Motor neuron (in vitro differentiated cells): ENCODE data around the gene ZNF385A. TPM values are rescaled to one million over a fixed set of nuclear protein-coding genes. Genes with fewer than 3 reads are reported as not detected.
"Not testable (repeated sequence)": the region's sequence is repeated elsewhere in the genome, so short reads cannot be mapped to it uniquely, and the experiment has no call there.

Experiments used
- ATAC-seq, 8 experiments: fragments of 200-7000 bp; cut with Tn5 transposase; replicated peaks in 6 of 8; 2 replicates each; pipeline ENCODE4 v1.8.0; 2021; ENCODE audit warnings: mild to moderate bottlenecking in 8 of 8, moderate library complexity in 8 of 8
- H3K27ac ChIP-seq, 2 donors: fragments of 250-450 bp; sonication (Bioruptor Pico); 2 replicates each; pipeline ENCODE4 v1.9.0; 2021; ENCODE audit warnings: antibody characterized with exemption in 2 of 2, mild to moderate bottlenecking in 2 of 2, moderate library complexity in 1 of 2
- H3K4me1 ChIP-seq, 2 donors: fragments of 250-450 bp; sonication (Bioruptor Pico); replicated peaks in 1 of 2; 2 replicates each; pipeline ENCODE4 v1.6.1; 2021; ENCODE audit warnings: antibody characterized with exemption in 2 of 2, mild to moderate bottlenecking in 2 of 2, moderate library complexity in 1 of 2
- H3K4me3 ChIP-seq, 5 donors: fragments of 250-450 bp; sonication (Bioruptor Pico); 2 replicates each; pipeline ENCODE4 v1.9.0; 2021; ENCODE audit warnings: antibody characterized with exemption in 5 of 5, mild to moderate bottlenecking in 5 of 5, moderate library complexity in 4 of 5
- WGBS, 10 experiments: fragments of 450-650 bp; shearing (Covaris generic); methylation state at CpG; one replicate each; pipeline ENCODE4 v1.0.0; 2022; 5-methylcytosine and 5-hydroxymethylcytosine counted together
- in situ Hi-C, 9 experiments: fragments of 400-800 bp; cut with MboI; loops; one replicate each; pipeline ENCODE4 v1.15.0; 2021; ENCODE audit warnings: low sequenced_read_pairs in 9 of 9, low pct_unique_long_range_greater_than_20kb in 2 of 9; ENCODE audit not compliant: unreplicated experiment in 9 of 9
- total RNA-seq, 8 experiments: library from RNA; unstranded; fragments of 300-600 nt; gene quantifications; 2 replicates each; pipeline versions ENCODE4 v1.2.3 to v1.2.4, GENCODE V29; 2022

The ZNF385A gene
- total RNA-seq, 8 experiments from 2014 or later = 1.3 to 8.6 (median 3.7) TPM

DNA sequence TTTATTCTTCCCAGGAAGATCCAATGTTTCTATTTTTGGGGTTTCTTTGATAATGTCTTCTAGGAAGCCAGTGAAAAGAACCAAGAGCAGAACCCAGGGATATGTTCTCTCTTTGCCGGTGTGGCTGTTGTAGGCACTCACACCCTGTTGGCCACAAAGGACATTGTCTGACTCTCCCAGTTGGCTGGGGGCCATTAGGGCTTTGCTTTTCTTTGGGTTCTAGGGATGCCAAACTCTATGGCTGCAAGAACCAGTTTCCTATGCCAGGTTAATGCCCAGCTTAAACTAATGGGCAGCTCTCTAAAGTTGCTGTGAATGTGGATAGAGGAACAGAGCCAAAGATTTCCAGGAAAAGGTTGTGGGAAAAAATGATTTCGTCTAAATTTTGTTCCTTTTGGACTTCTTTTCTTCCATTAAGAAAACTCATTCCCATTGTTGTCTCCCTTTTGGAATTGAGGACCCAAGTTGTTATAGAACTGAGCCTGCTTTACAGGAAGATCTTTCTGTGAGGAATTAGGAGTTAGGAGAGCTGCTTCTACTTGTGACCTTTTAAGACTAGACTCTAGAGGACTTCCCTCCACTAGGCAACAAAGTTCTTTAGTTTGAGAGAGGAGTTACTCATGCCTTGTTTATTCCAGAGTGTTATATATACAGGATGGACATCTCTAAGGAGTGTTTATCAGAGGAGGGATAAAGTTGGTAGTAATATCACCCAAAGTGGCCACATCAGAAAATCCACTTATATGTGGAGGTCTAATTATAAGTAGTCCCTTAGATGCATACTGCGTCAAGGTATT, 46.5 kb downstream of the ZNF385A start:
- Histone ChIP-seq H3K4me1 (peaks cover 54 to 70% of the 10 kb centered on the region in 2 donors), H3K4me3 (no peak overlapping the region), H3K27ac (peak overlapping the region in 1 of 2 donors; percentile 1)
- WGBS, 10 experiments = 20 to 100% (median 60%) methylated on average over 1 to 3 of the region's 3 CpGs; no CpG with 5 or more reads in 2 of the 10 experiments
- peak in 2 of 8 experiments; percentile 58 to 62 for ATAC-seq
- in situ Hi-C loops = no loop called here

DNA sequence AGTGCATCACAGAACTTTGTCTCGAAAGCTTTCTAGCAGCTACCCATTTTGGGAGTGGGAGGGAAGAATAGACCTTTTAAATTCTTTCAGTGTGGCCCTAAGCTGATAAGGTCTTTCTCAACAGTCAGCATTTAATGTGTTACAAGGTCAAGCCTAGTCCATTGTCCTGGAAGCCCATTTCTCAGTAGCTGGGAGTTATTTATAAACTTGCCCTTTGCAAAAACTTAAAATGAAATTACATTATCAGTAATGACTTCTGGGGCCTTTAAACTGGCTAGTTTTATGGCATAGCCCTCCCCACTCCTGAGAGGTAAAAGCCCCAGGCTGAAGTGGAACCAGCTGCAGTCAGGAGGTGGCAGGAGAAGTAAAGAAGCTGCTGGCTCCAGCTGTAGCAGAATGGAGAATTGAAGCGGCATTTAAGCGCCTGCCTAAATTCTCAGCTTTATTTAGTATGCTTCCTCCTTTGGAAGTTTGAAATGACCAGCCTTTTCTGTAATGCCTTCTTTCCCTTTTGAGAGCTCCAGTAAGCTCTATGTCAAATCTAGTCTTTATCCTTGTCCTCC, 47.2 kb downstream of the ZNF385A start:
- H3K27ac ChIP-seq = peak overlapping the region in 1 of 2 donors; percentile 1
- no peak overlapping the region for H3K4me3 ChIP-seq
- WGBS, 10 experiments = 17 to 87% (median 44%) methylated on average over 1 to 3 of the region's 3 CpGs; no CpG with 5 or more reads in 2 of the 10 experiments
- ATAC-seq = peak in 6 of 8 experiments; percentile 46 to 69 (median 52)
- H3K4me1 ChIP-seq = peaks cover 52 to 70% of the 10 kb centered on the region in 2 donors
- in situ Hi-C loops = no loop called here

DNA sequence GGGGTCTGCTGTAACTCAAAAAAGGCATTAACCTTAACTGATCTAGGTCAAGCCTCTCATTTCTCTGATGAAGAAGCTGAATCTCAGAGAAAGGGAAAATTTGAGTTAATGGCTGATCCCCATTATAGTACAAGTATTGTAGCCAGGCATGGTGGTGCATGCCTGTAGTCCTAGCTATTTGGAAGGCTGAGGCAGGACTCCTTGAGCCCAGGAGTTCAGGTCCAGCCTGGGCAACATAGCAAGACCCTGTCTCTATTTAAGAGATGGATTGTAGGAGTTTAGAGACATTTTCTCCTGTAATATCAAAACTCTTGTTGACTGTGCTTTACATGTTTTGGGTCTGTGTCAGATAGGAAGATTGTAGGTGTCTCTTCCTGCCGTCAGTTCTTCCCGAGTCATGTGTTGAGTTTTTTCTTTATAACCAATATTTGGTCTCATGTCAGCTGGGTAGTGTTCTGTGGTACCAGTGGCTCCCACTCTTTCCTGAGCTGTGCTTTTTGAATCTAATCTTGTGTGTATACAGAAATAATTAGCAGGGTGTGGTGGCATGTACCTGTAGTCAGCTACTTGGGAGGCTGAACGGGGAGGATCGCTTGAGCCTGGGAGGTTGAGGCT, 51.0 kb downstream of the ZNF385A start:
- no peak overlapping the region for H3K27ac ChIP-seq
- no peak overlapping the region for H3K4me3 ChIP-seq
- in situ Hi-C loops = no loop called here
- peaks cover 31 to 67% of the 10 kb centered on the region in 2 donors for H3K4me1 ChIP-seq
- 100% methylated on average over 1 to 2 of the region's 4 CpGs; no CpG with 5 or more reads in 4 of the 10 experiments for WGBS, 10 experiments
- no peak for ATAC-seq

DNA sequence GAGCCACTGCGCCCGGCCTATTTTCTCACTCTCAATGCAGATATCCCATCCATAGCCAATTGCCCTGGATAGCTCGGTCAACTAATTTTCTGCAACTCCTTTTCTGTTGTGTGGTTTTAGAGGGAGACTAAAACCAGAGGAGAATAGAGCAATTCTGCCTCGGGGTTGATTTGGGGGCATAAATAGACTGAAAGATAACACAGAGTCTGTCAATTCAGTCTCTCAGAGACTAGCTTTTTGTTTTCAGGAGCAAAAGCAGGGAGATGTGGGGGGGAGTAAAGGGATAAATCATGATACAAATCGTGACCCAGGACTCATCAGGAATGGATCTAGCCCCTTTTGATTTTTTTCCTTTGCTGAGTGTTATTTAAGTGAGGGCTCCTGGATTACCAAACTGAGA, 53.1 kb downstream of the ZNF385A start:
- WGBS, 10 experiments = 80 to 100% (median 96%) methylated on average over 1 to 4 of the region's 5 CpGs; no CpG with 5 or more reads in 2 of the 10 experiments
- peaks cover 18 to 50% of the 10 kb centered on the region in 2 donors for H3K4me1 ChIP-seq
- H3K4me3 ChIP-seq = no peak overlapping the region
- in situ Hi-C loops = no loop called here
- peak overlapping the region in 1 of 2 donors; percentile 35 for H3K27ac ChIP-seq
- no peak for ATAC-seq

DNA sequence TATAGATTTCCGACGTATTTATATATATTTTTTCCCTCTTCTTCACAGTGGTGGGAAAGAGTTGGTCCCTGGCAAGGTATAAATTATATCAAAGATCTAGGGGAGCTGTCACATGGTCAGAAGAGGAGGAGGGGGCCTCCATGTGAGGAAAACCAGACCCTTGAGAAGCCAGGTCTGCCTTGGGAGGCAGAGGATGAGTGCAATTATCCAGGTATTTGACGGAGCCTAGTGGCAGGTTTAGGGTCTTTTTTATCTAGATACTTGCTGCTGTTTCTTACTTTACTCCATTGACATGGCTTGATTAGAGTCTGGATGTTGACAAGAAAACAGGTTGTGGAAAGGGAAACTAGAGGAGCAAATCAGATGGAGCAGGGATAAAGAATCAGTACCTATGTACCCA, 54.1 kb downstream of the ZNF385A start:
- Histone ChIP-seq H3K4me1 (peaks cover 22 to 56% of the 10 kb centered on the region in 2 donors), H3K4me3 (no peak overlapping the region), H3K27ac (peak overlapping the region; percentile 35 to 48)
- in situ Hi-C loops = no loop called here
- peak in 4 of 8 experiments; percentile 23 to 27 (median 25) for ATAC-seq
- 14 to 100% (median 65%) methylated on average over 1 to 3 of the region's 3 CpGs; no CpG with 5 or more reads in 3 of the 10 experiments for WGBS, 10 experiments

DNA sequence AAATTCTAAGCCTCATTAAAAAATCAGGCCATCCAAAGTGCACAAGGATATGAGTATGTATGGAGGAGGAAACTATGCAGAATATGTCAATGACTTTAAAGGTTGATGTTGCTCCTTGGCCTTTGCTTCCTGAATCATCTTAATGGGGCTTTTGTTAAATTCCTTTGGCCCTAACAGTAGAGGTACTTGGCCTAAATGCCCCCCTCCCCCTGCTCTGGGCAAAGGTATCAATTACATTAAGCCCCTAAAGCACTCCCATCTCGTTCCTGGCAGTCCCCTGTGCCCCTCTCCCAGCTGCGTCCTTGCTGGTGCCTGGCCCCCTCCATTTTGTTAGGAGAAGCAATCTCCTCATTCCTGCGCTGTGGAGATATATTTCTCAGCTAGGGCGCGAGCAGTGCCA, 54.8 kb downstream of the ZNF385A start:
- in situ Hi-C loops = no loop called here
- WGBS, 10 experiments = 24 to 80% (median 60%) methylated on average over 1 to 2 of the region's 5 CpGs; no CpG with 5 or more reads in 5 of the 10 experiments
- peak in 4 of 8 experiments; percentile 6 to 48 (median 8) for ATAC-seq

DNA sequence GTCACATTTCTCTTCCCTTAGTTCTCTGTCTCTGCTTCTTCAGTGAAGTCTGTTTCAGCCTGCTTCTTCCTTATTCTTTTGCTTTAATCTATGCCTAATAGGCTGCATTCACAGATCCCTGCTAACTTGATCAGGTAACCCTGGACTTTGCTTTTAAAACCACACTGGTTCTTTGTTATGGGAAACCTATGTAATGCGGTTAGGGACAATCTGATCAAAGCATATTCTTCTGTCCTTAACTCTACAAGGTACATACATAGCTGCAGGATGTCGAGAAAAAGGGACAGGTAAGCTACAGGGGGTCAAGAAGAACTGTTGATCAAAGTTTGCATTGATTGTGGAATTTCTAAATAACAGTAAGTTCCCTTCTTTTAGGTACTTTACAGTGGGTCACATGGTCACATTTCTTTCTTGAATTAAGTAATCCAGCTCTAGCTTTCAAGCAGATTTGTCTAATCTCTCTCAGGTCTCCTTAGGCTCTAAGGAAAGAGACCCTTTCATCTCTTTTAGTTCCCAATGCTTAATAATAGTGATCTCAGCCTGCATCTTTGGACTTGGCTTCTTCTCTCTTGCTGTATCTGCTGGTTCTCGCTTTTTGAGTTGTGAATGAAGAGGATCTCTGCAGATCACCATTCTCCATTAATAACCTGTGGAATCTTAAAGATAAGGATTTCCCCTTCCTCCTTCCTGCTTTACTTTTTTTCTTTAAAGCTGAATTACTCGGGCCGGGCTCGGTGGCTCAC, 55.8 kb downstream of the ZNF385A start:
- WGBS, 10 experiments = 50 to 82% (median 73%) methylated on average over 1 to 6 of the region's 6 CpGs
- Histone ChIP-seq H3K27ac (no peak overlapping the region), H3K4me3 (no peak overlapping the region), H3K4me1 (peaks cover 25 to 56% of the 10 kb centered on the region in 2 donors)
- in situ Hi-C loops = no loop called here
- ATAC-seq = no peak

More for the DNA sequence above, 54.8 kb downstream of the ZNF385A start:
- H3K4me3 ChIP-seq = no peak overlapping the region
- H3K27ac ChIP-seq = peak overlapping the region; percentile 35 to 48
- H3K4me1 ChIP-seq = peaks cover 22 to 56% of the 10 kb centered on the region in 2 donors

DNA sequence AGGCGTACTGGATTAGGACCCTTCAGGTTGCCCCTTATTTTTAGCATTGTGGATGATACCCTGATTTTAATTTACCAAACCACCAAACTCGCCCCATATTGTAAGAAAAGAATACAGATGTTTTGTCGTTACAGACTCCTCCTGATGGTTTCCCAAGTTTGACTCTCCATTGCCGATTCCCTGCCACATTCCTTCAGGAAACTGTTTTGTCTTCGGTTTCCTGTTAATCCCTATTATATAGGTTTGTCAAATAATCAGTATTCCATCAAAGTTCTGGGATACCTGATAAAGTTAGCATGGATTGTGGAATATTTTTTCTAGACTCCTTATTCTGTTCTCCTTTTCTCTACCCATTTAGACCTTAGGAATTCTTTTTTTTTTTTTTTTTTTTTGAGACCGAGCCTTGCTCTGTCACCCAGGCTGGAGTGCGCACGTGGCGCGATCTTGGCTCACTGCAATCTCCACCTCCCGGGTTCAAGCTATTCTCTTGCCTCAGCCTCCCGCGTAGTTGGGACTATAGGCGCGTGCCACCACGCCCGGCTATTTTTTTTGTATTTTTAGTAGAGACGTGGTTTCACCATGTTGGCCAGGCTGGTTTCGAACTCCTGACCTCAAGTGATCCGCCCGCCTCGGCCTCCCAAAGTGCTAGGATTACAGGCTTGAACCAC, 59.0 kb downstream of the ZNF385A start:
- Histone ChIP-seq H3K4me1 (peaks cover 21 to 30% of the 10 kb centered on the region in 2 donors), H3K27ac (peak overlapping the region; percentile 94 to 98), H3K4me3 (peak overlapping the region; percentile 64 to 92 (median 68))
- whole genome bisulfite sequencing, 10 experiments = 0 to 73% (median 27%) methylated on average over 3 to 19 of the region's 22 CpGs
- ATAC-seq, in situ Hi-C loops: not testable (repeated sequence)

DNA sequence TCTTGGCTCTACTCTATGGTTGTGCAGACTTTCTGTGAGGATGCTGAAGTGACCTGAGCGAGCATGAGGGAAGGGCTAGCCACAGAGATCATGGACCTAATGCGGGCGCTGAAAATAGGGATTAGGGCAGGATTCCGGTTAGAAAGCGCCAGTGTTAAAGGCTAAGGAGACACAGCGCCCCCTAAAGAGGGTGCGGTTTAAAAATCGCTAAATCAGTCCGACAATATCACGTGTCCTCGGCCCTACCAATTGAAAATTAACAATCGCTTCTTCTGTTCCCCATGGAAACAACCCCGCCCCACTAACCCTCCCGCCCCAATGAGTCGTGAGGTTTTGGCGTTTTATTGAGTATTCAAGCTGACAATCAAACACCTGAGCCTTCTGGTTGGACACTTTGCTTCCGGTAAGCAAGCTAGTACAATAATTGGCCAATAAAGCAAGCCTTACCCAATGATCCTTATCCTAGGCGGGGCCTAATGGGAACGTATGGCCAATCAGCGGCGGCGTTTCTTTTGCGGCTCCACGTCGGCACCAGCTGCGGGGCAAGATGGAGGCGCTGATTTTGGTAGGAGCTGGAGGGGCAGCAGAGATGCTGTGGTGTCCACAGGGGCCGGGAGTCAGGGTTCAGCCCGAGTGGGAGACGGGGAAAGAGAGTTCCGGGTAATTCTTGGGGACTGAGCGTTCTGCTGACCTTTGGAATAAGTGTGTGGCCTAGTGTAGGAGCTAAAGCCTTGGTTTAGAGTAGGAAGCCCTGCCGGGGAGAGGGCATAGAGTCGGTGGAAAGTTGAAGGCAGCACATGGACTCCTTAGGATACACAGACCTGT, 59.7 kb downstream of the ZNF385A start, which contains the start of gene COPZ1:
Gene COPZ1 (plus strand): TSS at position 515 of the 825 bp plus-strand sequence. CDS start 33 bp downstream, at position 548.
- in situ Hi-C loops = no loop called here
- peak within 1 kb of the TSS; percentile 64 to 92 (median 68) for H3K4me3 ChIP-seq
- WGBS, 10 experiments = 0 to 20% (median 1%) methylated on average over 2 to 14 of the region's 34 CpGs; no CpG with 5 or more reads in 1 of the 10 experiments
- peaks cover 13 to 25% of the 10 kb centered on the region in 2 donors for H3K4me1 ChIP-seq
- ATAC-seq = peak; percentile 96 to 99 (median 98)
- H3K27ac ChIP-seq = peak within 1 kb of the TSS; percentile 94 to 98

DNA sequence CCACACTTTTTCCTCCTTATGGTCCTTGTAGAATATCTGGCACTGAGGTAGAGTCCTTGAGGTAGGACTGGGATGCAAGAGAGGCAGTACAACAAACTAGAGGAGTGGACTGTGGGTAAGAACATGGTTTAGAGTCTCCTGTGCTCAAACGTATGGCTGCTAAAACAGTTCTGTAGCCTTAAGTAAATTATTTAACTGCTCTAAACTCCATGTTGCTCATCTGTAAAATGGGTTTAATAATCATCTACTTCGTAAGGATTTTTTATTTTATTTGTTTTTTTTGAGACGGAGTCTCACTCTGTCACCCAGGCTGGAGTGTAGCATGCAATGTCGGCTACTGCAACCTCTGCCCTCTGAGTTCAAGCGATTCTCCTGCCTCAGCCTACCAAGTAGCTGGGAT, 63.2 kb downstream of the ZNF385A start:
- 29 to 100% (median 83%) methylated on average over 1 to 4 of the region's 5 CpGs; no CpG with 5 or more reads in 1 of the 10 experiments for WGBS, 10 experiments
- Histone ChIP-seq H3K4me3 (no peak overlapping the region), H3K4me1 (peaks cover 7 to 9% of the 10 kb centered on the region in 2 donors), H3K27ac (no peak overlapping the region)
- in situ Hi-C loops = no loop called here
- no peak for ATAC-seq
